GM12872 (cell line): Measurements from ENCODE around the gene EPHA3.

Experiments
- CTCF ChIP-seq: IDR thresholded peaks from 3 replicates; pipeline ENCODE4 v1.5.1; 2011; ENCODE audit warnings: low read depth, mild to moderate bottlenecking, low read length, moderate library complexity; ENCODE audit not compliant: insufficient read depth

Gene EPHA3

GRCh38 chr3:89145995-89146394 lies 38.6 kb downstream of the EPHA3 start:
- no peak for TF ChIP-seq CTCF

GRCh38 chr3:89154416-89154815 lies 47.0 kb downstream of the EPHA3 start:
- no peak for TF ChIP-seq CTCF

- no peak for TF ChIP-seq CTCF
These were observed 48.4 kb downstream of the EPHA3 start for GRCh38 chr3:89155811-89156210.

GRCh38 chr3:89157575-89157974 lies 50.2 kb downstream of the EPHA3 start:
- no peak for TF ChIP-seq CTCF

- no peak for TF ChIP-seq CTCF
These were observed 52.2 kb downstream of the EPHA3 start for GRCh38 chr3:89159605-89160004.

GRCh38 chr3:89164774-89165173 lies 57.4 kb downstream of the EPHA3 start:
- TF ChIP-seq CTCF, result no peak

GRCh38 chr3:89165636-89166263 lies 58.3 kb downstream of the EPHA3 start:
- TF ChIP-seq CTCF, result no peak
